ENCODE results near the gene SPO11. TPM values are rescaled to one million over a fixed set of nuclear protein-coding genes. Genes with fewer than 3 reads are reported as not detected.

Gene SPO11
- total and polyA plus RNA-seq, 10 of the 15 experiments (the other 5 are each of a cell fraction or from before 2014, with no cell fraction given), result not detected

DNA sequence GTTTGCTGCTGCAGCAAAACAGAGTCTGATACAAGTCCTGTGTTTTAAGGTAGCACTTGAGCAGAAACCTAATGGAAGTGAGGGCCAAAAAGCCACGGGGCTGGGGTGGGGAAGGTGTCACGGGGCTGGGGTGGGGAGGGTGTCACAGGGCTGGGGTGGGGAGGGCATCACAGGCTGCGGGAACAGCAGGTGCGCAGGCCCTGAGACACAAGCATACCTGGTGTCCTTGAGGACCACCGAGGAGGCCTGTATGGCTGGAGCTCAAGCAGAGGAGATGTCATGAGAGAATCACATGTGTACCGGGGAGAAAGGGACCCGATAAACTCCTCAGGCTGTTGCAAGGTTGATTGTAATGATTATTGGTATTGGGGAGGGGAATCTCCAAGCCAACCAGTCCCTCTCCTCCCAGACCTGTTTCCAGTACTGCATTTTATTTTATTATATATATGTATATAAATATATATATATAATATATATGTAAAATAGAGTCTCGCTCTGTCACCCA lies 13.6 kb upstream of the SPO11 start:
- BruUV-seq (replicated peaks), result no TSS peak
- WGBS (ENCODE audit: insufficient coverage, insufficient replicate concordance, low lambda C conversion rate, missing lambda C conversion rate), result 13% methylated on average over 8 of the region's 8 CpGs
- Histone ChIP-seq H4K20me1 (ENCODE audit: control insufficient read depth, insufficient read depth) (no peaks in the 10 kb centered on the region), H3K79me2 (ENCODE audit: control insufficient read depth, insufficient read depth, low read length) (no peaks in the 10 kb centered on the region), H3K4me3 (no peak overlapping the region), H3K27me3 (replicated peaks in 1 of 2; ENCODE audit: control insufficient read depth in 2 of 2, insufficient read depth in 2 of 2, low read length in 1 of 2) (peaks cover 0 to 5% of the 10 kb centered on the region in 2 experiments), H2AFZ (ENCODE audit: control insufficient read depth, low read depth, low read length) (no peak overlapping the region), H3K36me3 (ENCODE audit: control insufficient read depth in 2 of 2, insufficient read depth in 2 of 2, low read length in 1 of 2) (no peaks in the 10 kb centered on the region), H3K27ac (ENCODE audit: control insufficient read depth, insufficient read depth) (no peak overlapping the region), H3K9me3 (replicated peaks; ENCODE audit: control insufficient read depth, insufficient read depth, low read length) (no peaks in the 10 kb centered on the region), H3K4me2 (ENCODE audit: control insufficient read depth, insufficient read depth) (no peak overlapping the region), H3K4me1 (ENCODE audit: control insufficient read depth, insufficient read depth, low read length) (no peaks in the 10 kb centered on the region), H3K9ac (ENCODE audit: control insufficient read depth, insufficient read depth, low read length) (no peak overlapping the region)
- in situ Hi-C loops (cut with MboI), result no loop called here
- CTCF ChIA-PET, result no interaction called here
- RAD21 ChIA-PET (ENCODE audit: unreplicated experiment), result no interaction called here
- DNase-seq (ENCODE audit: low read depth, low spot score) (no peak), ATAC-seq (no peak), FAIRE-seq (no peak)
- intact Hi-C loops (cut with micrococcal nuclease; ENCODE audit: unreplicated experiment), result no loop called here
- TF ChIP-seq SPI1 (IDR thresholded peaks at IDR 0.05; ENCODE audit: borderline replicate concordance, insufficient read depth, low read depth, low read length), result no peak
- TF ChIP-seq SREBF2 (IDR thresholded peaks at IDR 0.05; ENCODE audit: low read length), result no peak
- no peak for TF ChIP-seq SKIL (IDR thresholded peaks at IDR 0.05; ENCODE audit: low read depth, poor library complexity, severe bottlenecking)
- TF ChIP-seq MYB (IDR thresholded peaks at IDR 0.05; ENCODE audit: borderline replicate concordance, low read depth, low read length), result no peak
- no peak for TF ChIP-seq EED (IDR thresholded peaks at IDR 0.05; ENCODE audit: low read depth)
- no peak for TF ChIP-seq SMAD1 (IDR thresholded peaks at IDR 0.05; ENCODE audit: low read depth, partially characterized antibody)
- TF ChIP-seq YY1 (IDR thresholded peaks at IDR 0.05; ENCODE audit: low read depth, low read length), result no peak
- TF ChIP-seq KAT2A (conservative IDR thresholded peaks at IDR 0.05; ENCODE audit: control insufficient read depth, low read depth, low read length), result no peak
- TF ChIP-seq ZSCAN29 (IDR thresholded peaks at IDR 0.05), result no peak
- no peak for TF ChIP-seq ESRRA (IDR thresholded peaks at IDR 0.05; ENCODE audit: low read length)
- no peak for TF ChIP-seq EZH2 (IDR thresholded peaks at IDR 0.05; ENCODE audit: borderline replicate concordance, control insufficient read depth, low read depth, low read length)
- TF ChIP-seq BHLHE40 (IDR thresholded peaks at IDR 0.05; ENCODE audit: borderline replicate concordance in 1 of 2, low read depth in 2 of 2, low read length in 1 of 2), result no peak
- TF ChIP-seq CBX5 (IDR thresholded peaks at IDR 0.05; ENCODE audit: low read depth), result no peak
- TF ChIP-seq RBBP5 (conservative IDR thresholded peaks at IDR 0.05), result no peak
- TF ChIP-seq DPF2 (IDR thresholded peaks at IDR 0.05), result no peak
- POLR2A ChIA-PET, result no interaction called here
- SMC1A ChIA-PET (ENCODE audit: uncharacterized antibody, unreplicated experiment), result no interaction called here

Measured in GM12878 (cell line).